Measurements from ENCODE around the gene NUDT3. TPM values are rescaled to one million over a fixed set of nuclear protein-coding genes. Genes with fewer than 3 reads are reported as not detected.

Gene NUDT3
- total and polyA plus RNA-seq, 9 of the 15 experiments (the other 6 are each of a cell fraction or from before 2014, with no cell fraction given): 5.4 to 81.2 (median 56.4) TPM

GRCh38 chr6:34284563-34285447 is 107.7 kb downstream of the NUDT3 start (continued):
- TF ChIP-seq USF2 (CRISPR knock-in tag; IDR thresholded peaks at IDR 0.05): no peak
- no peak for TF ChIP-seq MTA1 (IDR thresholded peaks at IDR 0.05; ENCODE audit: borderline replicate concordance)
- TF ChIP-seq RBM22 (IDR thresholded peaks at IDR 0.05; ENCODE audit: low read depth, low read length, poor library complexity, severe bottlenecking): no peak
- TF ChIP-seq GATAD2B (IDR thresholded peaks at IDR 0.05; ENCODE audit: borderline replicate concordance): no peak
- TF ChIP-seq POLR2A (conservative IDR thresholded peaks at IDR 0.05): peak; percentile 27; the same call in 1 of the 2 replicates
- TF ChIP-seq TCF3 (CRISPR knock-in tag; IDR thresholded peaks at IDR 0.05): peak; percentile 85
- no peak for TF ChIP-seq HOXB6 (CRISPR knock-in tag; IDR thresholded peaks at IDR 0.05; ENCODE audit: borderline replicate concordance)
- TF ChIP-seq SMARCE1 (IDR thresholded peaks at IDR 0.05): peak; percentile 53; the same call in 1 of the 2 replicates
- no peak for TF ChIP-seq NCOA6 (IDR thresholded peaks at IDR 0.05)
- no peak for TF ChIP-seq ZBTB26 (CRISPR knock-in tag; IDR thresholded peaks at IDR 0.05)
- TF ChIP-seq IRF2 (CRISPR knock-in tag; IDR thresholded peaks at IDR 0.05): no peak
- TF ChIP-seq ATF2 (CRISPR knock-in tag; IDR thresholded peaks at IDR 0.05): no peak
- TF ChIP-seq ZC3H4 (CRISPR knock-in tag; IDR thresholded peaks at IDR 0.05; ENCODE audit: borderline replicate concordance): no peak
- TF ChIP-seq HMGXB4 (CRISPR knock-in tag; IDR thresholded peaks at IDR 0.05): no peak
- no peak for TF ChIP-seq POLR2B (IDR thresholded peaks at IDR 0.05; ENCODE audit: low read depth, partially characterized antibody)
- TF ChIP-seq IRF1 (CRISPR knock-in tag; IDR thresholded peaks at IDR 0.05; ENCODE audit: borderline replicate concordance): no peak
- no peak for TF ChIP-seq SRSF7 (optimal IDR thresholded peaks at IDR 0.05; ENCODE audit: low read depth, low read length)
- no peak for TF ChIP-seq ZFP1 (CRISPR knock-in tag; IDR thresholded peaks at IDR 0.05)
- 0 out of 2 replicates have a peak, but pooled peaks have one; percentile 35 for TF ChIP-seq ZNF445 (CRISPR knock-in tag; IDR thresholded peaks at IDR 0.05; ENCODE audit: low read depth)
- TF ChIP-seq SNRNP70 (optimal IDR thresholded peaks at IDR 0.05; ENCODE audit: low read depth, low read length): no peak
- TF ChIP-seq THRAP3 (IDR thresholded peaks at IDR 0.05; ENCODE audit: borderline replicate concordance): no peak
- TF ChIP-seq KDM2B (CRISPR knock-in tag; IDR thresholded peaks at IDR 0.05): no peak
